Activated gamma-delta T cell (primary cell): ENCODE results near the gene MAST3.

Source experiments
- DNase-seq: peaks from one replicate; lab custom pipeline; 2025; lab: John Stamatoyannopoulos, UW

The MAST3 gene

DNA sequence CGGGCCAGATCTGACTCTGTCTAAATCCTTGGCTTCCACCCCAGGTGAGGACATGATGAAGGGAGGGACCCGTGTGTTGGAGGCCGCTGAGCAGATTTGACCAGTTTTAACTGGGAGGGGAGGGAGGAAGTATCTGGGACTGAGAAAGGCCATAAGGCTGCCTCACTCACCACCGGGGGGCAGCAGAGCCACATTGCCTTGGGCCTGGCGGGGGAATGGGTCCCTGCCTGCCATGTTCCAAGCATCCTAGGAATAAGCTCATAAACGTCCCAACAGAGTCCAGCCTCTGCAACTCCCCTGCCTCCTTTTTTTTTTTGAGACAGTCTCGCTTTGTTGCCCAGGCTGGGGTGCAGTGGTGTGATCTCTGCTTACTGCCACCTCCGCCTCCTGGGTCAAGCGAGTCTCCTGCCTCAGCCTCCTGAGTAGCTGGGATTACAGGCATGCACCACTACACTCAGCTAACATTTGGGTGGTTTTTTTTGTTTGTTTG lies 15.5 kb downstream of the MAST3 start:
- DNase-seq = peak; percentile 33

DNA sequence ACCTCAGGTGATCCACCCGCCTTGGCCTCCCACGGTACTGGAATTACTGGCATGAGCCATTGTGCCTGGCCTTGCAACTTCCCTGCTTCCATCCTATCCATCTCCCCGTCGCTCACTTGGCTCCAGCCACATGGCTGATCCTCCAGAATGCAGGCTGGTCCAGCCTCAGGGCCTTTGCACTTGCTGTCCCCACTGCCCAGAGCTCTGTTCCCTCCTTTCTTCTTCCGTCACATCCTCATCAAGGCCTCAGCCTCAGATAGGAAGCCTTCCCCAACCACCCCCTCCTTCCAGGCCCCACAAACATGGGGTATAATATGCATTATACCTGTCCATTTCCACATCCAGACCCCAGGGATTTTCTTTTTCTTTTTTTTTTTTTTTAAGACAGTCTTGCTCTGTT lies 16.2 kb downstream of the MAST3 start:
- no peak for DNase-seq

DNA sequence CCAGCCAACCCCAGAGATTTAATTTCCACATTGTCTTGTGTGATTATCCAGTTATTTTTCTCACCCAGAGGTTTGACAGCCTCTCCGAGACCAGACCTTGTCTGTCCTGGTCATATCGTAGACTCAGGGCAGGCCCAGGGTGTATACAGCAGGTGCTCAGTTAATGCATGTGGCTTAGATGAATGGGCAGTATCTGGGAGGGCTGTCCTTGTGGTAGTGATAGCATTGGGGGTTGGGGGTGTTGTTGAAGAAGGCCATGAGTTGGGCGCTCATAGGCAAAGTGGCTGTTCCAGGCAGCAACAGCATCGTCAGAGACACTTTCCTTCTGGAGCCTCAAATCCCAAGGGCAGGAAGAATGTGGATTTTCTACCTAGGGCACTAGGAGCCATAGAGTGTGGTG lies 16.9 kb downstream of the MAST3 start:
- no peak for DNase-seq

DNA sequence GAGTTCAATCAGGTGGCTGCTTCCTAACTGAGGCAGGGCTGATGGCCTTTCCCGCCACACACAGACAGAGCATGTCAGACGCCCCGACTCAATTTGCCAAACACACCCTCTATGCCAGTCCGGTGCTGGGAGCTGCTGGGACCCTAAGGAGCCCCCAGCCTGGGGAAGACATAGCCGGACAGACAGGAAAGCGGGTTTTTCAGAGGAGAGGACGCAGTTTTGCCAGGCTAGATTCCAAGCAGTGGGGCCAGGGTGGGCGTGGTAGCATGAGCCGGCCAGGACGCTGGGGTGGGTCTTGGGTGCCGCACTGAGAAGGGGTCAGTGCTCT lies 19.8 kb downstream of the MAST3 start:
- DNase-seq = no peak

DNA sequence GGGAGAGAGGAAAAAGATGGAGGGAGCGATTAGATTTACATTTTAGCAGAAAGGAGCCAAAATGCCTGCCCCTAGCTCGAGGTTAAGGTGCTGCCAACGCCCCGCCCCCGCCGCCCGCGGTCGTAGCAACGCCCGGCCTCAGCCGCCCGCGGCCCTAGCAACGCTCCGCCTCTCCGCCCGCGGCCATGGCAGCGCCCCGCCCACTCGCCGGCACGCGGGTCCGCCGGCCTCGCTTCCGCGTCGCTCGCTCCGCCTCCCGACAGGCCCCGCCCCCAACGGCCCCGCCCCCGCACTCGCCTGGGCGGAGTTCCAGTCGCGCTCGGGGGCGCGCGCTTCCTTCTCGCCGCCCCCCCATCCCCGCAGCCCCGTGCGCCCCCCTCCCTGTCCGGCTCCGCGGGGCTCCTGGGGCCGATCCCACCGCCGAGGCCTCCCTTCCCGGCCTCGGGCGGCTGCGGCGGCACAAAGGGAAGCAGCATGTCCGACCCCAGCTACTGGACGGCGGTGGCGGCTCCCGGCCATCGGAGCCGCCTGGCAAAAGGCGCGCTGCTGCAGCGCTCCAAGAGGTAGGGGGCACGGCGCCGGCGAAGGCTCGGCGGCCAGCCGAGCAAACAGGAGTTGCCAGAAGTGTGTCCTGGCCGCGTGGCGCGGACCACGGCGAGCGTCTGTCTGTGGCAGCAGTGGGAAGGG lies 20.3 kb downstream of the MAST3 start:
- DNase-seq = peak; percentile 97

DNA sequence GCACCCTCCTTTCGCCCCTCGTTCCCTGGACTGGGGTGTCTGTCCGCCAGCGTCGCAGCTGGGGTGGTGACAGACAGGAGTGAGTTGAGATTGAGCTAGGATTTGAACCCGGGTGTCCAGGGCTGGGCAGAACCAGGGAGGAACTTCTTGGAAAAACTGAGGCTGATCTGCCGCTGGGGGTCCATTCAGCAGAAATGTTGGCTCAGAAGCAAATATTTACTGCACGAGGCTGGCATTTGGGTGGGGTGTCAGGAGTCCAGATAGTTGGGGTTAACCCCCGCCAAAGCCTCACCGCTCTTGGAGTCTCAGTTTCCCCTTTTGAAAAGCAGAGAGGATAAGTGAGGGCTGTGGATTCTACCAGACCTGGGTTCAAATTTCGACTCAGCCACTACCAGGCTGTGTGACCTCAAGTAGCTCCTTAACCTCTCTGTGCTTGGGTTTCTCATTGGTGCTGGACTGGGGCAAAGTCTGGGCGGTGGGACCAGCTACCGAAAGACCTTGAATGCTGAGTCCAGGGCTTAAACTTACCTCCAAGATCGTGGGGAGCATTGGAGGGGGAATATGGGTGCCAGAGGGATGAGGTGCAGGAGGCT lies 20.9 kb downstream of the MAST3 start:
- no peak for DNase-seq

DNA sequence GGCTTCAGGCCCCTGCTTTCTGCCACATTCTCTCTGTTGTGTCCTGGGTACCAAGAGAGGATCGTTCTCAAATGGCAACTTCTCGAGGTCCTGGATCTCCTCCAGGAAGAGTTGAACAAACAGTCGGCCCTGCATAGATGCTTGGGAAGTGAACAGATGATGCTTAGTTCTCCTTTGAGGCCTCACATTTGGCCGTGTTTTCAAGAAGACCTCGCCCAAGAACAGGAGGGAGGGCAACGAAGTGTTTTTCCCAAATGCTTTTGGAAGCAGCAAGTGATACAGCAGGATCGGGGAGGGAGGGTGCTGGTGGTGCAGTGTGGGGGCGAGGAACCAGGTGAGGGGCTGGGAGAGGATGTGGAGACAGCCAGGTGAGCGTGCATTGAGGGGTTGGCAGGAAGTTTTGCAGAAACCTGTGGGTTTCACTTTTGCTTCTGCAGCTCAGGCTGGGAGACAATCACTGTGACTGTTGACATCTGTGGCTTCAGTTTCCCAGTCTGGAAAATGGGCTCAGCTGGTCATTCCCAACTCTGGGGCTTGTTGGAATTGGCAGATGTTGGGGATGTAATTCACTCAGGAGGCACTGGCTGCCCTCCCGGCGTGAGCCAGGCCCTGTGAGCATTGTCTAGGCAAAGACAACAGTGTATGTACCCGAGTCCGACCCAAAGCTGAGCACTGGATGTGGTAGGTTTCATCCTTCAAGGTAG lies 21.6 kb downstream of the MAST3 start:
- DNase-seq = no peak

DNA sequence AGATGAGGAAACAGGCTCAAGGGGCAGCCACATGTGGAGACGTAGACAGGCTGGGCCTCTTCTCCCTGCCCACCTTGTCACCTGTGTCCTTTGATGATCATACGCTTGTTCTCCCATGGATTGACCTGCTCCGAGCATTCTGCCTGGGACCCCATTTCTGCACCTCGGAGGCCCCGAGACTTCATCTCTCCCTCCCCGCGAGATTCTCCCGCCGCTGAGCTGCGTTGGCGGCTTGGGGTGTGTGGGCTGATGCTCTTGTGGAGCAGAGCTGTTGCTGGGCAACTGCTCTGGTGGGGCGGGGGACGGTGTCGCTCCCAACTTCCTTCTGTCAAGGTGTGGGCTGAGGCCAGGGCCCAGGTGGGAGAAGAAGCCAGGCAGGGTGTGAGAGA lies 22.1 kb downstream of the MAST3 start:
- peak; percentile 37 for DNase-seq

DNA sequence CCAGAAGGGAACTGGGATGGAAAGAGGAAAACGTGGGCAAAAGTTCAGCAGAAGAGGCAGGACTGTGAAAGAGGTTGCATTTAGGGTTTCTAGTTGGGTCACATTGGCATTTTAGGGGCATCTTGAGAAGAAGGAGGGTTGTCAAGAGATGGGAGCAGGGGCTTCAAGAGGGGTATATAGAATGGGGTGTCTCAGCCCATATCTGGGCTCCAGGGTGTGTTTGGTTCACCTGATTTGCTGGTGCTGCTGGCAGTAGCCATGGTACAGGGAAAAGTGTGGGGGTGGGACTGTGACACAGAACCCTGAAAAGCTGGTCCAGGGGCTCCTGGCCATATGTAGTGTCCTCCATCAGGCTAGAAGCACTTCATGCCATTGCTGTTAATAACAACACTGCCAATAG lies 22.5 kb downstream of the MAST3 start:
- DNase-seq = no peak

DNA sequence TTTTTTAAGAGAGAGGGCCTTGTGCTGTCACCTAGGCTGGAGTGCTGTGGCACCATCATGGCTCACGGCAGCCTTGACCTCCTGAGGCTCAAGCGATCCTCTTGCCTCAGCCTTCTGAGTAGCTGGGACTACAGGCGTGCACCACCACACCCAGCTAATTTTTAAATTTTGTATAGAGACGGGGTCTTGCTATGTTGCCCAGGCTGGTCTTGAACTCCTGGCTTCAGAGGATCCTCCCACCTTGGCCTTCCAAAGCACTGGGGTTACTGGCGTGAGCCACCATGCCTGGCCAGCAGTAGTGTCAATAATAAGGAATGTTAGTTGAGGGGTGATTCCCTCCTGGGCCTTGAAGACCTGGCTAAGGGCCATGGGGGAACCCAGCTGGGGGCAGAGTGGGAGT lies 23.6 kb downstream of the MAST3 start:
- DNase-seq = no peak

DNA sequence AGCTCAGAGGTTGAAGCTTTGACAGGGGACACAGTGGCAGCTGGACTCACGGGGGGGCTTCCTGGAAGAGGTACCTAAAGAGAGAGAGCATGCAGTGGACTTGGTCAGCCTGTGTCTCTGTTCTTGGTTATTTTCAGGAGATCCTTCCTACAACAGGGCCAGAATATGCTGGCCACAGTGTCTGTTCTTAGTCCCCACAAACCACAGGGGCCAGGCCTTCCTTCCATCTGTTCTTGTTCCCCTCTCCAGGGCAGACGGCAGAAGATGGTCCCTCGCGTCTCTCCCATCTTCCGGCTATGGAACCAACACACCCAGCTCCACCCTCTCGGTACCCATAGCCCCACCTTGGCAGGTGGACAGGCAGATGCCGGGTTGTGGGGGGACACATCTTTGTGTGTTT lies 24.8 kb downstream of the MAST3 start:
- no peak for DNase-seq

DNA sequence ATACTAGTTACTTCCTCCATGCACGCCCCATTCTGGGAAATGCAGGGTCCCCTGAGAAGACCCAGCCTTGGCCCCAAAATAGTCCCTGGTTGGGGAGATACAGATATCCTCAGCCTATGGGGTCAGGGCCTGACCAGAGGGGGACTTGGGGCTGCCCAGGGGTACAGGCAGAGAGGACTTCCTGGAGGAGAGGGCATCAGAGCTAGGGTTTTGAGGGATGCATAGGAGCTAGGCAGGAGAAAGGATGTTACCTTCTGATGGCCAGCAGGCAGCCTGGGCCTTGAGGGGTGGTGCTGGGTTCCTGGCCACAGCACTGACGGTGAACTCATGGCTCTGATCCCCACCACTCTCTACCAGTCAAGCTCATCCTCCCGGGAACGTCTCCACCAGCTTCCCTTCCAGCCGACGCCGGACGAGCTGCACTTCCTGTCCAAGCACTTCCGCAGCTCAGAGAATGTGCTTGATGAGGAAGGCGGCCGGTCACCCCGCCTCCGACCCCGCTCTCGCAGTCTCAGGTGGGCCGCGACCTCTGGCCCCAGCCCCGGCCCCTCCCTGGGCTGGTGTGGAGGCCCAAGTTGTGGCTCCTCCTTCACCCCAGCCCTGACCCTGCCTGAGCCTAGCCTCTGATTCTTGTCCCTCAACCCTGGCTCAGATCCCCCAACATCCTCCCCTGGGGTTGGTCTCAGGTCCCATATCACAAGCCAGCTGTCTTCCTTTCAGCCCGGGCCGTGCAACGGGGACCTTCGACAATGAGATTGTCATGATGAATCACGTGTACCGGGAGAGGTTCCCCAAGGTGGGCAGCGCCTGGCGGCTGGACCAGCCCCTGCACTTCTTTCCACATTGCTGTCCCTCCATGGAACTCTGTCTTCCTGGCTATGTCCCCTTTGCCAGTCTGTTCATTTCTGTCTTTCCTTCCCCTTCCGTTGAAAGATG lies 25.6 kb downstream of the MAST3 start:
- no peak for DNase-seq

DNA sequence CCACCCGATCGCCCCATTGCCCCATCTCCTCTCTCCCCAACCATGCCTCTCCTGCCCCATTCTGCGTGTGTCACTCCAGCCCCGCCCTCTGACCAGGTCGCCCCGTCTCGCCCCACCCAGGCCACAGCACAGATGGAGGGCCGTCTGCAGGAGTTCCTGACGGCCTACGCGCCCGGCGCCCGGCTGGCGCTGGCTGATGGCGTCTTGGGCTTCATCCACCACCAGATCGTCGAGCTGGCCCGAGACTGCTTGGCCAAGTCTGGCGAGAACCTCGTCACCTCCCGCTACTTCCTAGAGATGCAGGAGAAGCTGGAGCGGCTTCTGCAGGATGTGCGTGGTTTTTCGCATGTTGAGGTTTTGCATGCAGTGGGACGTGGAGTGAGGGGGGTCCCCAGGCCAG lies 26.2 kb downstream of the MAST3 start:
- no peak for DNase-seq

DNA sequence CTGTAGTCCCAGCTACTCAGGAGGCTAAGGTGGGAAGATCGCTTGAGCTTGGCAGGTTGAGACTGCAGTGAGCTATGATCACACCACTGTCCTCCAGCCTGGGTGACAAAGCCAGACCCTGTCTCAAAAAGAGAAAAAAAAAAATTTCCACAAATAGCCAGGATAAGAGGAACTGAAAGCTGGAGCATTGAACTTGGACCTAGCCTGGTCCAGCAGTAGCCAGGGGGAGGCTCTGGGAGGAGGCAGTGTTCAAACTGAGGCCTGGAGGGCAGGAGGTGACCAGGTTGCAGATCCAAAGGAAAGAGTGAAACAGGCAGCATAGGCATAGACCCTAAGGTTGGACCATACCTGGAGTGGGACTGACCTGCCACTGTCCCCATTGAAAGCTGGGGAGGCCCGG lies 28.5 kb downstream of the MAST3 start:
- DNase-seq = no peak

DNA sequence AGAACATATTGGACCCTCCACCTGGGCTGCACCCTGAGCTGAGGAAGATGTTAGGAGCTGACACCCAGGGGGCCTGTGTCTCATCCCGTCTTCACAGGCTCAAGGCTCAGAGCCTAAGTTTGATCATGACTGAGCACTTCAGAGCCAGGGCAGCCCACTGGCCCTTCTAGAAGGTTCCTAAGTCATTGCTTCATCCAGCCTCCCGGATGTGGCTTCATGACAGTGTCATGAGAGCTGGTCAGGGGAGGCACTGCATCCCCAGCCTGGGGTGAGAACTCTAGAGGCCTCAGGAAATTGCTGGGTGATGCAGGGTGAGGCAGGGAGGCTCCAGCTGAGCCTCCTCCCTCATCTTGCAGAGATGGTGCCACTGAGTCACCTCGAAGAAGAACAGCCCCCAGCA lies 30.5 kb downstream of the MAST3 start:
- no peak for DNase-seq

DNA sequence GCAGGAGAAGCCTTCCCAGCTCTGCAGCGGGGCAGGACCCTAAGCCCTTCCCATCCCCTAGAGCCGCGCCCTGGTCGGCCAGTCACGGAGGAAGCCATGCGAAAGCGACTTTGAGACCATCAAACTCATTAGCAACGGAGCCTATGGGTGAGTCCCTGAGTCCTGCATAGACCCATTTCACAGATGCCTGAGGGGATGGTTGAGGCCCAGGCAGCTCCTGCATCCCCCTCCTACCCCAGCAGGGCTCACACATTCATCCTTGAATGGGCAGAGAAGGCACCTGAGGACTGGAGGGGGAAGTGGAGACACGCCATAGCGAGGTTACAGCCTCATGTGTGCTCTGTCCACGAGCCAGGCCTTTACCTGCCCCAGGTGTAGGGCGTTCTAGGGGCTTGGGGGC lies 31.2 kb downstream of the MAST3 start:
- DNase-seq = no peak

DNA sequence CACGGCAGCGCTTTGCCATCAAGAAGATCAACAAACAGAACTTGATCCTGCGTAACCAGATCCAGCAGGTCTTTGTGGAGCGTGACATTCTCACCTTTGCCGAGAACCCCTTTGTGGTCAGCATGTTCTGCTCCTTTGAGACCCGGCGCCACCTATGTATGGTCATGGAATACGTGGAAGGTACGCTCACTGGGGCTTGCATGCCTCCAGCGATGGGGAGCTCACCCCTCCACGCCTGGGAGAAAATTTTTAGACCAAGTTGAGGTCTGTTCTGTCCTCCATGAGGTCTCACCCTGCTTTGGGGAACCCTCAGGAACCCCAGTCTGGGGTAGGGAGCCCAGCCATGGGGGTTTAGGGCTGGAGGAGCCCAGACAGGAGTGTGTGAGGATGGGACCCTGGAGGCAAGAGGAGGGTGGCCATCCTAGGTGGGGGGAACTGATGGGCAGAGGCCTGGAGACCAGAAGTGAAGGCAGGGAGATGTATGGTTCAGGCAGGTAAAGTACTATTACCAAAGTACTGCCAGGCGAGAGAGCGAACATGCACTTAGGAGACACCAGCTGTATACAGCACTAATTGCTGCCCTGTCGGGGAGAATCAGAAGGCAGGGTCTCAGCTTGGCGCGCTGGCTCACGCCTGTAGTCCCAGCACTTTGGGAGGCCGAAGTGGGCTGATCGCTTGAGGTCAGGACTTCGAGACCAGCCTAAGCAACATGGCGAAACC lies 33.1 kb downstream of the MAST3 start:
- DNase-seq = no peak

DNA sequence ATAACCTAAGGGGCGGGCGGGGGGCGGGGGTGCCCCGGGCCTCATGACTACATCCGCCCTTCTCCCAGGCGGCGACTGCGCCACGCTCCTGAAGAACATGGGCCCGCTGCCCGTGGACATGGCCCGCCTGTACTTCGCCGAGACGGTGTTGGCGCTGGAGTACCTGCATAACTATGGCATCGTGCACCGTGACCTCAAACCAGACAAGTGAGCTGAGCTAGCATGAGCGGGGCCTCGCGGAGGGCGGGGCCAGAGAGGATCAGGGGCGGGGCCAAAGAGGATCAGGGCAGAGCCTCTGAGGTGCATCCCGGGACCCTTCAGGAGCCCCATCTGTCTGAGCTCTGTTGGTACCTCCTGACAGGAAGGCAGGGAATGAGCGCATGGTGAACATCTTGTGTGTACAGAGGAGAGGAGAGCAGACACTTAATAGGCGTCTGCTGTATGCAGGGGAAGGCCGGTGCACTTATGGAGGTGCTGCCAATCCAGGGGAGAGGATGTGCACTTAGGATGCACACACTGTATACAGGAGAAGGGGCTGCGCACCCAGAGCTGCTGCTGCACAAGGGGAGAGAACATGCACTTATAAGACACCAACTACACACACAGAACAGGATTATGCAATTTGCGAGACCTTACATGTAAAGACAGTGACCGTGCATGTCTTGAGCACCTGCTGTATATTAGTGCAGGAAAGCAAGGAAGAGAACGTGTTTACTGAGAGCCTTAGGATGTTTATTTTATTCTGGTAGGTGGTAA lies 34.4 kb downstream of the MAST3 start:
- no peak for DNase-seq

DNA sequence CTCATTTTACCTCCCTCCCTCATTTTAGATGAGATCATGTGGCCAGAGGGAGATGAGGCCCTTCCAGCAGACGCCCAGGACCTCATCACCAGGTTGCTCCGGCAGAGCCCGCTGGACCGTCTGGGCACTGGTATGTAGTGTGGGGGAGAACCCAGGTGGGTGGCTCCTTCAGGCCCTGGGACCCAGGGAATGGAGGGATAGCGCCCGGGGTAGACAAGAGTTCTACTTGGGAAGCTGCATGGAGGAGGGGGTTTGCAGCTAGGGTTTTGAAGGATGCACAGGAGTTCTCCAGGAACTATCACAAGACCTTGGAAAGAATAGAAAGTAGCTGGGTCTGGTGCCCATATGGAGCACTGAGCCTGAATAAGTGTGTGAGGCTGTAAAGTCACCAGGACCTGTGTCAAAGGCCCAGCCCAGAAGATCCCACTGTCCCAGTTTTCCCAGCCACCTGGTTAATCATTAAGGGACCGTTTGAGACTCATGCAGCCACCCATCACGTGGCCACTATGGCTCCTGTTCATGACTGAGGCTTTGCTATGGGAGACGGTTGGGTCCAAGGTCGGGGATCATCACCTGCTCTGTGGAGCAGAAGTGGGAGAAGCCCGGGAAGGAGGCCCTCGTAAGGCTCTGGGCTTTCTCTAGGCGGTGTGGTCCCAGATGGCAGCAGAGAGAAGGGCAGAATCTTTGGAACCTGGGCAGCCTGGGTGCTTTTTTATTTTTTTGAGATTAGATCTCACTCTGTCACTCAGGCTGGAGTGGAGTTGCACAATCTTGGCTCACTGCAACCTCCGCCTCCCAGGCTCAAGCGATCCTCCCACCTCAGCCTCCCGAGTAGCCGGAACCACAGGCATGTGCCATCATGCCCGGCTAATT lies 38.4 kb downstream of the MAST3 start:
- DNase-seq = no peak

DNA sequence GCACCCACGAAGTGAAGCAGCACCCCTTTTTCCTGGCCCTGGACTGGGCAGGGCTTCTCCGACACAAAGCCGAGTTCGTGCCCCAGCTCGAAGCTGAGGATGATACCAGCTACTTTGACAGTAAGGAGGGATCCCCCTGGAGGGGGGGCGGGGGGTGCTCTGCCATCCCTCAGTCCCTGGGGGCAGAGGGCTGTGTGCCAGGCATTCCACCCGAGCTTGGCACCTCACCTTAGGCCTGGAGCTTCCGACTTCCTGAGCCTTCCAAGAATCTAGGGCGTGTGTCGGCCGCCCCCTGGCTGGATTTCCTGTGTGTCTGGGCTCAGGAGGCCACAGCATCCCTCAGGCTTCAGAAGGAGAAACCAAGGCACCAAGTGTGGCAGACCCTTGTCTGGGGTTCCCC lies 39.7 kb downstream of the MAST3 start:
- no peak for DNase-seq
